Activated CD4-positive, alpha-beta T cell treated with anti-CD3 and anti-CD28 coated beads, Interleukin-2, amount 10 ng/mL, durations not matched to agents 24 days and 14 days (primary cell): ENCODE data around the gene NPAS2. TPM values are rescaled to one million over a fixed set of nuclear protein-coding genes. Genes with fewer than 3 reads are reported as not detected.

Experiments used
- DNase-seq: peaks from one replicate; pipeline ENCODE4 v3.0.0; 2022
- H3K27ac Mint-ChIP-seq: one replicate; pipeline ENCODE4 v1.8.0; 2022; ENCODE audit warnings: mild to moderate bottlenecking, mixed read lengths
- H3K27me3 Mint-ChIP-seq: one replicate; pipeline ENCODE4 v1.8.0; 2022; ENCODE audit warnings: mixed read lengths
- H3K36me3 Mint-ChIP-seq: one replicate; pipeline ENCODE4 v1.8.0; 2022; ENCODE audit warnings: low read depth, mild to moderate bottlenecking, mixed read lengths
- H3K4me1 Mint-ChIP-seq: one replicate; pipeline ENCODE4 v1.8.0; 2021; ENCODE audit warnings: mixed read lengths
- H3K4me3 Mint-ChIP-seq: one replicate; pipeline ENCODE4 v1.8.0; 2022; ENCODE audit warnings: mild to moderate bottlenecking, moderate library complexity, mixed read lengths
- H3K9me3 Mint-ChIP-seq: one replicate; pipeline ENCODE4 v1.8.0; 2021; ENCODE audit warnings: mixed read lengths
- intact Hi-C: fragments of 100-400 bp; cut with micrococcal nuclease; formaldehyde crosslinking; loops from one replicate; pipeline ENCODE4 v1.15.1; 2023
- total RNA-seq: library from RNA; stranded (reverse); gene quantifications from 2 replicates; pipeline ENCODE4 v1.2.3, GENCODE V29; 2022

NPAS2 gene
- total RNA-seq, 1 donor from 2014 or later = 9.1 TPM

GRCh38 chr2:100882645-100883613 is 63.0 kb downstream of the NPAS2 start:
- H3K27ac Mint-ChIP-seq = no peak overlapping the region
- no peak overlapping the region for H3K4me3 Mint-ChIP-seq
- peaks cover 2% of the 10 kb centered on the region for H3K27me3 Mint-ChIP-seq
- DNase-seq = no peak
- no peaks in the 10 kb centered on the region for H3K36me3 Mint-ChIP-seq
- intact Hi-C loops = no loop called here
- H3K9me3 Mint-ChIP-seq = no peaks in the 10 kb centered on the region
- H3K4me1 Mint-ChIP-seq = peaks cover 7% of the 10 kb centered on the region

- no peak for DNase-seq
- Mint-ChIP-seq H3K4me1 (peaks cover 7% of the 10 kb centered on the region), H3K36me3 (no peaks in the 10 kb centered on the region), H3K9me3 (no peaks in the 10 kb centered on the region), H3K27ac (no peak overlapping the region), H3K4me3 (no peak overlapping the region), H3K27me3 (peaks cover 2% of the 10 kb centered on the region)
- intact Hi-C loops = no loop called here
These were observed 64.2 kb downstream of the NPAS2 start for GRCh38 chr2:100884145-100884621.

- intact Hi-C loops = no loop called here
- no peak overlapping the region for H3K4me3 Mint-ChIP-seq
- H3K27ac Mint-ChIP-seq = no peak overlapping the region
- peaks cover 7% of the 10 kb centered on the region for H3K4me1 Mint-ChIP-seq
- H3K9me3 Mint-ChIP-seq = no peaks in the 10 kb centered on the region
- H3K36me3 Mint-ChIP-seq = no peaks in the 10 kb centered on the region
- DNase-seq = no peak
- H3K27me3 Mint-ChIP-seq = peaks cover 2% of the 10 kb centered on the region
These were observed 66.1 kb downstream of the NPAS2 start for GRCh38 chr2:100886085-100886484.

- intact Hi-C loops = no loop called here
- Mint-ChIP-seq H3K36me3 (no peaks in the 10 kb centered on the region), H3K4me3 (no peak overlapping the region), H3K4me1 (peaks cover 7% of the 10 kb centered on the region), H3K9me3 (no peaks in the 10 kb centered on the region), H3K27ac (no peak overlapping the region), H3K27me3 (peaks cover 2% of the 10 kb centered on the region)
- DNase-seq = no peak
These were observed 67.2 kb downstream of the NPAS2 start for GRCh38 chr2:100887039-100887578.

- DNase-seq = no peak
- H3K36me3 Mint-ChIP-seq = no peaks in the 10 kb centered on the region
- no peak overlapping the region for H3K27ac Mint-ChIP-seq
- H3K27me3 Mint-ChIP-seq = peaks cover 2% of the 10 kb centered on the region
- H3K9me3 Mint-ChIP-seq = no peaks in the 10 kb centered on the region
- peaks cover 3% of the 10 kb centered on the region for H3K4me1 Mint-ChIP-seq
- intact Hi-C loops = no loop called here
- H3K4me3 Mint-ChIP-seq = no peak overlapping the region
These were observed 68.0 kb downstream of the NPAS2 start for GRCh38 chr2:100887713-100888495.

- intact Hi-C loops = no loop called here
- no peak for DNase-seq
- H3K36me3 Mint-ChIP-seq = no peaks in the 10 kb centered on the region
- peaks cover 2% of the 10 kb centered on the region for H3K27me3 Mint-ChIP-seq
- no peaks in the 10 kb centered on the region for H3K9me3 Mint-ChIP-seq
- H3K4me1 Mint-ChIP-seq = peaks cover 3% of the 10 kb centered on the region
- H3K4me3 Mint-ChIP-seq = no peak overlapping the region
- H3K27ac Mint-ChIP-seq = no peak overlapping the region
These were observed 68.7 kb downstream of the NPAS2 start for GRCh38 chr2:100888601-100889000.

- Mint-ChIP-seq H3K4me3 (no peak overlapping the region), H3K4me1 (no peaks in the 10 kb centered on the region), H3K27me3 (peaks cover 2% of the 10 kb centered on the region), H3K36me3 (no peaks in the 10 kb centered on the region), H3K9me3 (no peaks in the 10 kb centered on the region), H3K27ac (no peak overlapping the region)
- DNase-seq = no peak
- intact Hi-C loops = no loop called here
These were observed 69.3 kb downstream of the NPAS2 start for GRCh38 chr2:100889286-100889685.

GRCh38 chr2:100891906-100892642 is 72.1 kb downstream of the NPAS2 start:
- H3K36me3 Mint-ChIP-seq = no peaks in the 10 kb centered on the region
- H3K27ac Mint-ChIP-seq = no peak overlapping the region
- no peaks in the 10 kb centered on the region for H3K27me3 Mint-ChIP-seq
- H3K4me1 Mint-ChIP-seq = no peaks in the 10 kb centered on the region
- H3K4me3 Mint-ChIP-seq = no peak overlapping the region
- no peaks in the 10 kb centered on the region for H3K9me3 Mint-ChIP-seq
- intact Hi-C loops = no loop called here
- DNase-seq = no peak

- intact Hi-C loops = no loop called here
- no peak overlapping the region for H3K4me3 Mint-ChIP-seq
- H3K27me3 Mint-ChIP-seq = no peaks in the 10 kb centered on the region
- H3K36me3 Mint-ChIP-seq = peaks cover 2% of the 10 kb centered on the region
- H3K4me1 Mint-ChIP-seq = no peaks in the 10 kb centered on the region
- DNase-seq = no peak
- H3K9me3 Mint-ChIP-seq = peaks cover 5% of the 10 kb centered on the region
- H3K27ac Mint-ChIP-seq = no peak overlapping the region
These were observed 73.6 kb downstream of the NPAS2 start for GRCh38 chr2:100893392-100894104.

- no peak overlapping the region for H3K4me3 Mint-ChIP-seq
- no peaks in the 10 kb centered on the region for H3K27me3 Mint-ChIP-seq
- peaks cover 5% of the 10 kb centered on the region for H3K9me3 Mint-ChIP-seq
- no peaks in the 10 kb centered on the region for H3K4me1 Mint-ChIP-seq
- intact Hi-C loops = no loop called here
- peaks cover 2% of the 10 kb centered on the region for H3K36me3 Mint-ChIP-seq
- no peak overlapping the region for H3K27ac Mint-ChIP-seq
- DNase-seq = no peak
These were observed 74.3 kb downstream of the NPAS2 start for GRCh38 chr2:100894105-100894795.

- Mint-ChIP-seq H3K4me1 (no peaks in the 10 kb centered on the region), H3K27me3 (no peaks in the 10 kb centered on the region), H3K36me3 (peaks cover 2% of the 10 kb centered on the region), H3K27ac (no peak overlapping the region), H3K9me3 (peaks cover 5% of the 10 kb centered on the region), H3K4me3 (no peak overlapping the region)
- no peak for DNase-seq
- intact Hi-C loops = no loop called here
These were observed 74.8 kb downstream of the NPAS2 start for GRCh38 chr2:100894796-100895156.

- no peak for DNase-seq
- intact Hi-C loops = no loop called here
- Mint-ChIP-seq H3K9me3 (peaks cover 5% of the 10 kb centered on the region), H3K27ac (no peak overlapping the region), H3K36me3 (peaks cover 2% of the 10 kb centered on the region), H3K27me3 (no peaks in the 10 kb centered on the region), H3K4me1 (no peaks in the 10 kb centered on the region), H3K4me3 (no peak overlapping the region)
These were observed 75.5 kb downstream of the NPAS2 start for GRCh38 chr2:100895402-100895801.
